C4-2B (cell line): ENCODE results near the gene ACBD6.

ENCODE experiments used
- H3K27ac ChIP-seq: fragments of 450-650 bp; 2 replicates; pipeline ENCODE4 v1.5.1; 2017
- CTCF ChIP-seq: fragments of 450-650 bp; conservative IDR thresholded peaks from 2 replicates; pipeline ENCODE4 v1.5.1; 2017; ENCODE audit warnings: mild to moderate bottlenecking
- ZFX ChIP-seq: fragments of 450-650 bp; IDR thresholded peaks from 2 replicates; pipeline ENCODE4 v1.6.1; 2017

Gene ACBD6

DNA sequence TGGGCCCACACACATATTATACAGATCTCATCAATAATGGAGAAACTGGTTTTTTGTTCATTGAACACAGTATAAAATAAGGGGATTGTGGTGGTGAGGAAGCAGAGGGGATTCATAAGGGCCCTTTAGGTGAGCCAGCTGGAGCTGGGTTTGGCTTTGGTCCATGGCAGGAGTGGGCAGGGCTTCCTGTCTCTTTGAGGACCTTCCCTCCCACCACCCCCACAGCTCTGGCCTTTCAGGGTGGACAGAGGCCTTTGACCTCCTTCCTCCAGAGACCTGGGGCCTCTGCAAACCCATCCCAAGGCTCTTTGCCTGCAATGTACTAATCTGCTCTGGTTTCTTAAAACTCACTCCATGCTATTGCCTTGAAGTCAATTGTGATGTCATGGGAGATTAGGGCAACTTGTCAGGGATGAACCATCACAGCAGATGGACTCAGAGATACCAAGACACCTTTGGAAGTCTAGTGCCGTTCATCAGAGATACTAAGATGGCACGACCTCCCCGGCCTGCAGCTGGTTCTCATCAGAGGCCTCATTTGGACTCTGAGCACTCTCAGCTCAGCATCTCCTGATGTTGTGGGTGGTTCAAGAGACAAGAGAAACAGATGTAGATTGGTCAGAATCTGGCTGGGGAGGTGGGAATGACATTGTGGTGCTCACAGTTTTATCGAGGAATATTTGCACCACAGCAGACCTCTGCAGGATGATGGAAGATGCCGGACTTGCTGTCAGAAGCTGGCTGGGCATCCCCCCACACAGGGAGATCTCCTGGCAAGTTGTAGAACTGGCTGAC lies 234.4 kb downstream of the ACBD6 start:
- H3K27ac ChIP-seq: no peak overlapping the region
- TF ChIP-seq ZFX: no peak
- TF ChIP-seq CTCF: no peak

- TF ChIP-seq CTCF (no peak), ZFX (no peak)
- no peak overlapping the region for H3K27ac ChIP-seq
Measured at GRCh38 chr1:180267211-180267561, 235.2 kb downstream of the ACBD6 start.

GRCh38 chr1:180266275-180267210 lies 235.8 kb downstream of the ACBD6 start:
- no peak for TF ChIP-seq ZFX
- no peak for TF ChIP-seq CTCF
- H3K27ac ChIP-seq: no peak overlapping the region

DNA sequence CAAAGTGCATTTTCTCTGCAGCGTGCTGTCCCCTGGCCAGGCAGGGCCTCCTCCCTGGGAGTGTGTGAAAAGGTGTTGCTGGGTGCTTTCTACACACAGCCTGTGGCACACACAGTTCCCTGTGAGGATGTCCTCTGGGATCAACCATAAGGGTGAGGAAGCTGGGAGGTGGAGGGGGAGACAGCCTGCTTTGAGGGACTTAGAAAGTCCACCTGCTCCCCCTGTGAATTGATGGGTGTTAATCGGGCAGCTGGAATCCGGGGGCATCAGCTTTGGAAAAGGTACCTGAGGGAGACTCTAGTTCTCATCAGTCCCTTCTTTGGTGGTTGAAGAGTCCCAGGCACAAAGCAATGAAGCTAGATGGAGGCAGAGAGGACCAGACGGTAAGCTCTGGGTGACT lies 236.5 kb downstream of the ACBD6 start:
- no peak for TF ChIP-seq ZFX
- TF ChIP-seq CTCF: no peak
- H3K27ac ChIP-seq: no peak overlapping the region

GRCh38 chr1:180265201-180265600 lies 237.2 kb downstream of the ACBD6 start:
- no peak for TF ChIP-seq ZFX
- no peak for TF ChIP-seq CTCF
- no peak overlapping the region for H3K27ac ChIP-seq

DNA sequence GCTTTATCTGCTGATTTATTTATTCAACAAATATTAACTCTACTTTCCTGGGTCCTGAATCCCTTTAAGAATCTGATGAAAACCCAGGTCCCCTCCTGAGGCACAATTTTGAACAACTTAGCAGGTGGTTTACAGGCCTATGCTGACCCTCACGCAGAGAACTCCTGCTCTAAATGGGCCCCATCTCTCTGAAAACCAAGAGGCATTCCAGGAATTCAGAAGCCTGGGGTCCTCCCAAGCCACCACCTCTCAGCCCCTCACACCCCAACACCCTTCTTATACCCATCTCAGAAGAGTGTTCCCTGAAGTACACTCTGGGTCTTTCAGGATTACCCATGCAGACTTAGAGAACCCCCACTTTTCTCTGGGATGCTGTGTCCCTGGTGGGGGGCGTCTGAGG lies 237.8 kb downstream of the ACBD6 start:
- no peak for TF ChIP-seq CTCF
- TF ChIP-seq ZFX: no peak
- H3K27ac ChIP-seq: no peak overlapping the region
